T follicular helper cell (primary cell): ENCODE data around the gene PHC1.

Experiments used
- DNase-seq: peaks from one replicate; pipeline ENCODE4 v3.0.0-alpha.2; 2020; ENCODE audit warnings: low read depth

PHC1 gene

GRCh38 chr12:8950221-8950527, 35.9 kb downstream of the PHC1 start:
- no peak for DNase-seq

GRCh38 chr12:8950702-8951478, 36.6 kb downstream of the PHC1 start:
- DNase-seq = no peak

- no peak for DNase-seq
Measured at GRCh38 chr12:8951744-8952143, 37.4 kb downstream of the PHC1 start.

- peak; percentile 54 for DNase-seq
Measured at GRCh38 chr12:8953773-8954402, 39.6 kb downstream of the PHC1 start.

GRCh38 chr12:8956073-8956472, 41.8 kb downstream of the PHC1 start:
- no peak for DNase-seq

- no peak for DNase-seq
Measured at GRCh38 chr12:8956772-8957171, 42.5 kb downstream of the PHC1 start.

- no peak for DNase-seq
Measured at GRCh38 chr12:8957561-8957960, 43.3 kb downstream of the PHC1 start.

- DNase-seq = no peak
Measured at GRCh38 chr12:8958066-8958465, 43.8 kb downstream of the PHC1 start.

- no peak for DNase-seq
Measured at GRCh38 chr12:8960176-8960575, 45.9 kb downstream of the PHC1 start.

- DNase-seq = no peak
Measured at GRCh38 chr12:8968761-8969160, 54.5 kb downstream of the PHC1 start.

GRCh38 chr12:8969861-8970411, 55.6 kb downstream of the PHC1 start:
- DNase-seq = no peak

- DNase-seq = no peak
Measured at GRCh38 chr12:8970432-8970831, 56.1 kb downstream of the PHC1 start.

- DNase-seq = no peak
Measured at GRCh38 chr12:8980137-8980536, 65.8 kb downstream of the PHC1 start.

- no peak for DNase-seq
Measured at GRCh38 chr12:8985213-8985754, 71.0 kb downstream of the PHC1 start.

- no peak for DNase-seq
Measured at GRCh38 chr12:8987163-8987562, 72.9 kb downstream of the PHC1 start.

- DNase-seq = no peak
Measured at GRCh38 chr12:8987685-8988084, 73.4 kb downstream of the PHC1 start.

- no peak for DNase-seq
Measured at GRCh38 chr12:8989413-8989812, 75.1 kb downstream of the PHC1 start, which contains the start of gene KLRG1. Gene KLRG1 (plus strand): TSS chr12:8989546. CDS start chr12:8989636, 90 bp downstream.
